Hematopoietic multipotent progenitor cell treated with erythropoietin and hydrocortisone succinate and interleukin-3 and kit ligand, for 15 days (in vitro differentiated cells): ENCODE data around the gene THRA.

ENCODE experiments used
- DNase-seq: peaks from one replicate; pipeline ENCODE4 v3.0.0-alpha.2; 2015; ENCODE audit warnings: low spot score

The THRA gene

GRCh38 chr17:40084477-40084876 lies 21.7 kb downstream of the THRA start:
- DNase-seq, result no peak

GRCh38 chr17:40086150-40087044 lies 23.6 kb downstream of the THRA start:
- DNase-seq, result peak; percentile 64

- DNase-seq, result no peak
Observed at GRCh38 chr17:40087049-40087794, 24.5 kb downstream of the THRA start.

- DNase-seq, result no peak
Observed at GRCh38 chr17:40087903-40088718, 25.3 kb downstream of the THRA start.

- DNase-seq, result no peak
Observed at GRCh38 chr17:40089077-40089895, 26.5 kb downstream of the THRA start.

GRCh38 chr17:40090237-40091119 lies 27.7 kb downstream of the THRA start:
- no peak for DNase-seq

- DNase-seq, result no peak
Observed at GRCh38 chr17:40091691-40092397, 29.1 kb downstream of the THRA start.

- no peak for DNase-seq
Observed at GRCh38 chr17:40092581-40092980, 29.8 kb downstream of the THRA start.

- no peak for DNase-seq
Observed at GRCh38 chr17:40093005-40093579, 30.3 kb downstream of the THRA start.

- DNase-seq, result no peak
Observed at GRCh38 chr17:40093580-40094201, 30.9 kb downstream of the THRA start.

- no peak for DNase-seq
Observed at GRCh38 chr17:40094874-40095273, 32.1 kb downstream of the THRA start.

- no peak for DNase-seq
Observed at GRCh38 chr17:40095351-40095943, 32.7 kb downstream of the THRA start.

- DNase-seq, result no peak
Observed at GRCh38 chr17:40095944-40096791, 33.4 kb downstream of the THRA start.

GRCh38 chr17:40097087-40097486 lies 34.3 kb downstream of the THRA start:
- DNase-seq, result no peak

GRCh38 chr17:40097931-40098845 lies 35.4 kb downstream of the THRA start:
- DNase-seq, result no peak

GRCh38 chr17:40098846-40099618 lies 36.3 kb downstream of the THRA start:
- peak; percentile 97 for DNase-seq
